Activated CD4-positive, alpha-beta T cell treated with anti-CD3 and anti-CD28 coated beads for 4 hours (primary cell): ENCODE results near the gene HBS1L.
A peak's percentile ranks its signal among the peaks of the same experiment; 100 is the strongest.
"Not testable (repeated sequence)": the region's sequence is repeated elsewhere in the genome, so short reads cannot be mapped to it uniquely, and the experiment has no call there.

Experiments
- DNase-seq, 2 donors: peaks; one replicate each; pipeline ENCODE4 v3.0.0-alpha.2; 2020

The HBS1L gene

DNA sequence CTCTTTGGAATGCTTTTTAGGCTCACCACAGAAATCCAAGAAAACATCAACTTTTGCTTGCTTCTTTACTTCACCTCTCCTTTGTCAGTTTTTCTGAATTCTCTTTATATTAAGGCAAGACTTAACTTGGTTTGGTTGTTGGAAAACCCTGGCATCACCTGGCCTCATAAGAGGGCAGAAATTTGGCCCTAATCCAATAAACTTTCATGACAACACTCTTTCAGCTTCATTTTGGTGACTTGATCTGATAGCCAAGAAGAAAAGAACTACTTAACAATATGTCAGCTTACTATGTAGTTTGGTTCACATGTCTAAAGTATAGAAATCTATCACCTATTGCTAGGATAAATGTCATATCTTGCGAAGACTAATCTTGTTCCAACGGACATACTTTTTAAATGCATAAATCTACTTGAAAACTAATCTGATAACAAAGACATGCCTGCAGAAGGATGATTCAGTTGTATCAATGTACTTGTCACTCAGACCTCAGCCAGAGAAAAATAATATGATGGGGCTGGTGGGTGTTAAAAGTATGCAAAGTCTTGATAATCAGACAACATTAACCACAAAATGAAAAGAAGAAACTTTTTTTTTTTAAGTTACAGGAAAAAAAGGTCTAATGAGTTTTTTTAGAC lies 19.3 kb upstream of the HBS1L start:
- DNase-seq: no peak

DNA sequence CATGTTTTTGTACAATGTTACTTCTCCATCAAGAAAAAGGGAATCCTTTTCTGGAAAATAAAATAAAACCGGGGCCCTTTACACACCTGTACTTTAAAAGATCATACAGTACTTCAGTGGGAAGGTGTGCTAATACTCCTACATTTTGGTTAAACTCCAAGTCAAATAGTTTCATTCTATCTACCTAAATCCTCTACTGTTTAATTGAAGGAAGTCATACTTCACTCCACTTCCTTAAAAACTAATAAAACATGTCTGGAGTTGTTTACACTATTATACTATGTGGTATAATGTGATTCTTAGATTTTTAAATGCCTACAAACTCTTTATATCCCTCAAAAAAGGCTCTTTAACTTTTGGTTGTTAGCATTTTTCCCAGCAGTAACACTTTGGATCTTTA lies 18.6 kb upstream of the HBS1L start:
- no peak for DNase-seq

DNA sequence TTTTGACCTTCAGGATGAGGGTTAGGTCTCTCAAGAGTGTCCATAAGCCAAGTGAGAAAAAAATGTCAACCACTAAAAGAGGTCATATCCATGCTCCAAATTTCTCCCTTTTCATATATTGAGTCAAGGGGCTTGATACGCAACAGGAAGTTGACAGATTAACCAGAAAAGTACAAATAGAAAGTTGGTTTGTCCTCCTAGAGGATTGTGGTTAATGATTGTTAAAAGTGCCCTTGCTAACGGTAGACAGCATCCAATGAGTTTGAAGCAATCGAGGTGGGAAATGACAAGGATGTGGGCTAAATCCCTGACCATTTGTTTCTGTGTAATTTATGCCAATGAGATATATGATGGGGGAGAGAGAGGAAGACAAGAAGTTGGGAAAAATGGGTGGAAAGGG lies 18.1 kb upstream of the HBS1L start:
- DNase-seq: no peak

- DNase-seq: no peak
These were observed 16.9 kb upstream of the HBS1L start for GRCh38 chr6:135071541-135071940.

DNA sequence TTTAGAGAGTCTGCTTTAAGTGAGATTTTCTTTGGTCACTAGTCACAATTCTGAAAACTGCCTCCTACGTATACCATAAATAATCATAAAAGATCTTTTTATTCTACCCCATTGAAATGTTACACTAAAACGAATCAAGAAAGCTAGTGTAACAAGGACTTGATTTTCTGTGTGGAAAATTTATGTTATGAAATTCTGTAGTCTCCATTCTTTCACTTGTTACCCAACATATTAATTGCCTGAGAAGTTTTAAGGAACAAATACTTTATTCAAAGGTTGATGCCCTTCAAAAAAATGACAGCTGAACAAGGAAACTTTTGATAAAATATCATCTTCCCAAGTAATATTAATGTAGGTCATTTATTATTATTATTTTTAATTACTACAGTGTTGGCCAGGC lies 13.3 kb upstream of the HBS1L start:
- no peak for DNase-seq

GRCh38 chr6:135066806-135067205 lies 12.2 kb upstream of the HBS1L start:
- DNase-seq: no peak

GRCh38 chr6:135066397-135066796 lies 11.8 kb upstream of the HBS1L start:
- no peak for DNase-seq

- no peak for DNase-seq
These were observed 10.0 kb upstream of the HBS1L start for GRCh38 chr6:135064586-135064985.

DNA sequence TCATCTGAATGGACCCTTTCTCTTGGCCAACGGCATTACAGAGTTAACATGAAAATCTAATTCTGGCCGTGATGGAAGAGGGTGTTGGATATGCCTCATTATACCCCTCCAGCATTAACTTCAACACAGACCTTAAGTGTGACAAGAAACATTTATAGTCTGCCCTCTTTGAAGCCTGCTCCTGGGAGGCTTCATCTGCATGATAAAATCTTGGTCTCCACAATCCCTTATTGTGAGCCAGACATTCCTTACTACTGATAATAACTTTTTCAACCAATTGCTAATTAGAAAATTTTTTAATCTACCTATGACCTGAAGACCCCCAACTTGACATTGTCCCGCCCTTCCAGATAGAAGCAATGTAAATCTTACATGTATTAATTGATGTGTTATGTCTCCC lies 9.3 kb upstream of the HBS1L start:
- DNase-seq: no peak

- no peak for DNase-seq
These were observed 8.1 kb upstream of the HBS1L start for GRCh38 chr6:135062735-135063134.

DNA sequence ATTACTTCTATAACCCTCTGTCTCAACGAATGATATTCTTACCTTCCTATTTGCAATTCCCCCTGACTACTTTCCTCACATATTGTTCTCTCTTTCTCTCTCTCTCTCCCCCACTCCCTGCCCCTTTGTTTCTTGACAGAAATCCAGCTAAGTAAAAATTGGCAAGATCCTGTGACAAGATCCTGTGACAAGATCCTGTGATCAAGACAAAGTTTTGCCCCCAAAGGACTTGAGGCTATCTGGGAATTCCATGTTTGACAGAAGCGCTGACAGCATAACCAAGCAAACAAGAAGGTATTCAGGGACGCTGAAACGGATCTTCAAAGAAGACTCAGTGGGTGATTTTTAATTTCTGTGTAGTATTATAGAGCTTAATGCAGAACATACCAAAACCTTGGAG lies 5.5 kb upstream of the HBS1L start:
- no peak for DNase-seq

GRCh38 chr6:135058299-135058698 lies 3.7 kb upstream of the HBS1L start:
- not testable (repeated sequence) for DNase-seq

DNA sequence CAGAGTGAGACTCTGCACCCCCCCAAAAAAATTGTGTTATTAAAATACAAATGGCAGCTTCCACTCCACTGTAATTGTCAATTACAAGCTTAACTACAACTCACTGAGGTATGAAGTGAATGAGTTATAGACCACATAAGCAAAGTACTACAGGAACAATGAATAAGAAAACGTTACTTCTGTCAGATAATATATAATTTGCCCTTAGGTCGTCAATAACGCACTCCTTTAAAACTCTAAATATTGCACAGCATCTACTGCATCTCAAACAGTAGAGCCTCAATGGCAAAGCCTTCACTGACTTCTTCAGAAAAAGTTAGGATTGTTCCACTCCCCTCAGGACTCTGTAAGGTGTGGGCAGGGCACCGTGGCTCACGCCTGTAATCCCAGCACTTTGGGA lies 2.0 kb upstream of the HBS1L start:
- DNase-seq: no peak

DNA sequence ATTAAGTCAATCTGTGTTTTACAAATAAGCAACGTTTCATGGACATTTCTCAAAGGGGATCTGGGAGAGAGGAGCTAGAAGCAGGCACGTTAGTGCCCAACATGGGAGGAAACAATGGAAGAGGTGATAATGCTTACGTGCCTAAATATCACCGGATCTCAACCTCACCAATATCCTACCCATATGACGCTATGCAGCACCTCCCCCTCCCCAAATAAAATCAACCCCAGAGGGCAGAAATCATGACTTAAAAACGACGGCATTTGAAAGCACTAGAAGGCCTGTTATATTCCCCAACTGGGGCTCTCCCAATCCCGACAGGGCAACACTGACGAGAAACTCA lies 425 bp downstream of the HBS1L start:
- DNase-seq: peak in 1 of 2 donors; percentile 12

- no peak for DNase-seq
These were observed 1.2 kb downstream of the HBS1L start for GRCh38 chr6:135053406-135053805.

DNA sequence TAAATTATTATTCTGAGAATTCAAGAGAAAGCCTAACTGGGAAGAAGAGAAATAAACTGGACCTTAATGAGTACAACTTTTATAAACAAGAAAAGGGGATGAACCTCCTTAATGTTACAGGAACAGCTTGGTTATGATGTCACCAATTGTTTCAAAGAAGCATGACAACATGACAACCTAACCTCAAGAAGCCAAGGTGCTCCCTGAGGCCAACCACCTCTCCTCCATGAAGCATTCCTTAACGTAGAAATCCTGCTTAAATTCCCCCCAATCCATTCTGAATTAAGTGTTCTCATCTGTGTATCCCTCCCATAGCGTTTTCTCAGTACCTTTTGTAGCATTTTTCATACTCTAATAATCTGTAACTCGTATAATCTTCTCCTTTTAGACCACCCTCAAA lies 1.7 kb downstream of the HBS1L start:
- no peak for DNase-seq

- no peak for DNase-seq
These were observed 5.7 kb downstream of the HBS1L start for GRCh38 chr6:135048915-135049314.

DNA sequence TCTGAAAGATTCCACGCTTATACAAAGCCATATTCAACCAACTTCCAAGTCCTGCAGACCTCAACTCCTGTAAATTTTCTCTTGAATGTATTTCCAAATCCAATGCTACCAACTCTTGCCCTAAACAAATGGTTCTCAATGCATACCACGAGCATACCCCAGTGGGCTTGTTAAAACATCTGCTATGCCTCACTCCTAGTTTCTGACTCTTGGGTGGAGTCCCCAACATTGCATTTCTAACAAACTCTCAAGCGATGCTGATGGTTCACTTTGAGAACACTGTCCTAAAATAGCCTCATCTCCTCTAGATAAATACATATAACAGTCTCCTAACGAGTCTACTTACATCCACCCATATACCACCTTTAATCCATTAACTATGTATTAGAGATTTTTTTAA lies 7.3 kb downstream of the HBS1L start:
- DNase-seq: no peak

DNA sequence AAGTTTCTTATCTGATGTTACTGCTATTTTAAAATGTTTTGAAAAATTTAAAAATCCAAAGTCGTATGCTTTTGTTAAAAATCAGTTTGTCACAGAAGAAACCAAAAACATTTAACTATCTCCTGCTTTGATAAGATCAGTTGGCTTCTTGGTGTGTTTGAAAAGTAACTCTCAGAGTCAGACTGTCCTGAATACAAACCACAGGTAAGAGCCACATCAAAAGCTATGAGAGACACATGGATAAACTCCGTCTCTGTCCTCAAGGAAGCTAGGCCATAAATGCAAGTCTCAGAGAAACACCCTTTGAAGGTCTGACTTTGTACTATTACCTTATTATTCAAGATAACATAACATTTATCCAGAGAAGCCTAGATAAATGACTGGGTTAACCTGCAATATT lies 7.7 kb downstream of the HBS1L start:
- DNase-seq: no peak

- DNase-seq: no peak
These were observed 10.0 kb downstream of the HBS1L start for GRCh38 chr6:135044639-135045038.

GRCh38 chr6:135043846-135044245 lies 10.8 kb downstream of the HBS1L start:
- no peak for DNase-seq

DNA sequence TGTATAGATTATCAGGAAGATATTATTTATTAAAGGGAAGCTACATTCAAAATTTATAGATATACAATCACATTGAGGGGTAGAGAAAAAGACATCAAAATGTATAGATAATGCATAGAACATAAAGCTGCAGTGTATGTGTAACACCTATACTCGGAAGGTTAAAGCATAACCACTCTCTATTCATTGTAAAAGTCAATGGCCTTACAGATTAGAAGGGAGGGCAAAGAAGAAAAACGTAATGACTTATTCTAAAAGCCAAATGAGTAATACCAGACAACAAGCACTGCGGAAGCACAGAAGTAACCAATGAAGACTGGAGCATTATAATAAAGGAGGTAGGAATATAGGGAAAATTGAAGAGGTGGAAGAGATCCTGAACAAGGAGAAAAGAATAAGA lies 11.3 kb downstream of the HBS1L start:
- no peak for DNase-seq

GRCh38 chr6:135038335-135038734 lies 16.3 kb downstream of the HBS1L start:
- no peak for DNase-seq

DNA sequence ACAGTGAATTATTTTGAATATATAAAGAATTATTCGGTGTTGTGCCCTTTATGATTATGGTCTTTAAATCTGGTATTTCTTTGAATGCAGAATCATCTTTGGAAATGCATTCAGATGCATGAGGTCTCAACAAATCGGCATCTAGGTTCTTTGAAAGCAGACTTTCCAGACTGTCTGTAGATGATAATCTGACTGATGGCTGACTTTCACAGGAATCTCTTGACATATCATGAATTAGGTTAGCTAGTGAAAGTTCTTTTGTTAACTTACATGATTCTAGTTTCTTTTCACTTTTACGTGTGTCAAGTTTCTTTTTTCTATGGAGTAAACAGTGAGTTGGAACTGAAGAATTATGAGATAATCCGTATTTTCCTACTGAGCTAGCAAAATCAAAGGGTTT lies 17.1 kb downstream of the HBS1L start:
- DNase-seq: no peak

DNA sequence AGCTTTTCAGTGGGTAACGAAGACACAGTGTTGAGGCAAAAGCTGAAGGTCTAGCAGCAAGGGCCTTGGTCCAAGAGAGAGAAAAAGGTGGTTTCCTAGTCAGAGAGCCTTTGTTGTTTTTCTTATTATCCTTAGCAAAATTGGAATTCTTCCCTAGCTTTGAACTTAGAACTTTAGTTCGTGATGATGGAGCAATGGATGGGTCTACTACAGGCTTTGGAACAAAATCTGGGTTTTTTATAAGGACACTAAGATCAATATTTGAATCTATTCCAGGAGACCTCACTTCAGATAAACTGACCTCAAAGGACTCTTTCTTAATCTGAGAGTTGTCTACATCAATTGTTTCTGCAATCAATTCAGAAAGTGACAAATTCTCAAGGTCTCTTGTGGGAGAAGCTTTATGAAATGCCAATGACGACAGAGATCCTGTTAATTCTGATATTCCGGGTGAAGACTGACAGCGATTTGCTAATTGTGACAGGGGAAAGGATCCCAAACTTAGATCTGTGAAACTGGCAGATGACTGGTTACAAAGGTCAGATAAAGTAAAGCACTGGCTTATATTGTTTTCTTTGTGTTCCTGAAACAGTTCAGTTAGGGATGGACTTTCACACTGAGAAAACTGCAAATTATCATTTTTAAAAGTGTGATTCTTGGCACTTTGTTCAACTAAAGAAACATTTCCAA lies 17.7 kb downstream of the HBS1L start:
- DNase-seq: no peak
